Left lung (tissue), 10 donors: ENCODE results near the gene KLK1. TPM values are rescaled to one million over a fixed set of nuclear protein-coding genes. Genes with fewer than 3 reads are reported as not detected.

Experiments used
- ATAC-seq: fragments of 200-7000 bp; cut with Tn5 transposase; one replicate; pipeline ENCODE4 v1.9.1; 2020; ENCODE audit warnings: moderate library complexity
- DNase-seq, 4 donors: peaks; one replicate each; pipeline ENCODE4 v3.0.0-alpha.2; 2013 to 2020
- H3K27ac ChIP-seq, 2 donors: fragments of 200-600 bp; sonication (generic) in 1 of 2; one replicate each; pipeline versions ENCODE4 v1.5.0 to v1.8.0; 2020 to 2021
- H3K27me3 ChIP-seq, 2 donors: fragments of 200-600 bp; sonication (generic) in 1 of 2; one replicate each; pipeline versions ENCODE4 v1.5.0 to v1.8.0; 2020 to 2021
- H3K36me3 ChIP-seq, 2 donors: fragments of 200-600 bp; sonication (generic) in 1 of 2; one replicate each; pipeline versions ENCODE4 v1.5.0 to v1.8.0; 2020 to 2021
- H3K4me1 ChIP-seq, 2 donors: fragments of 200-600 bp; one replicate each; pipeline ENCODE4 v1.8.0; 2021
- H3K4me3 ChIP-seq, 2 donors: fragments of 200-600 bp; sonication (generic) in 1 of 2; one replicate each; pipeline versions ENCODE4 v1.5.0 to v1.8.0; 2020 to 2021; ENCODE audit warnings: mild to moderate bottlenecking in 1 of 2
- H3K9me3 ChIP-seq, 2 donors: fragments of 200-600 bp; sonication (generic) in 1 of 2; one replicate each; pipeline versions ENCODE4 v1.5.0 to v1.8.0; 2020 to 2021
- CTCF ChIP-seq, 2 donors: fragments of 200-600 bp; sonication (generic) in 1 of 2; IDR thresholded peaks; one replicate each; pipeline versions ENCODE4 v1.5.0 to v1.8.0; 2021; ENCODE audit warnings: antibody characterized with exemption in 2 of 2
- intact Hi-C, 2 donors: fragments of 100-400 bp; cut with DNase I; formaldehyde crosslinking; loops; one replicate each; pipeline versions ENCODE4 v1.11.2 to v1.14.2; 2022
- polyA plus RNA-seq, 6 donors: library from polyadenylated mRNA; unstranded; fragments of 120-200 nt; gene quantifications; one replicate each; pipeline ENCODE4 v1.2.1, GENCODE V29; 2013; ENCODE audit not compliant: insufficient read length in 6 of 6
- total RNA-seq, 2 donors: library from RNA; stranded (reverse); fragmentation: NEBNext Ultra II Directional; extraction: Animal tissue kit (Norgen Biotek cat#: 25700); gene quantifications; one replicate each; pipeline ENCODE4 v1.2.1, GENCODE V29; 2021
- donor health status: DM: no; HTN: yes; CAD: no.
- donor health status: DM: no; HTN: no; CAD: no.

The KLK1 gene
- total and polyA plus RNA-seq, 8 donors = 0.29 to 0.76 (median 0.60) TPM

- Histone ChIP-seq H3K9me3 (no peaks in the 10 kb centered on the region), H3K4me1 (no peaks in the 10 kb centered on the region), H3K4me3 (no peak within 1 kb of the TSS), H3K27me3 (peaks cover 0 to 88% of the 10 kb centered on the region in 2 donors), H3K27ac (no peak within 1 kb of the TSS), H3K36me3 (no peaks in the 10 kb centered on the region)
- intact Hi-C loops = no loop called here
- ATAC-seq (no peak), DNase-seq (peak in 1 of 4 donors; percentile 44)
- TF ChIP-seq CTCF (IDR thresholded peaks at IDR 0.05) = no peak
These were observed 31.2 kb upstream of the KLK1 start, which contains the start of gene KLK3 for GRCh38 chr19:50854636-50855410. Gene KLK3 (plus strand): TSS chr19:50854915. CDS start chr19:50854956, 41 bp downstream.

DNA sequence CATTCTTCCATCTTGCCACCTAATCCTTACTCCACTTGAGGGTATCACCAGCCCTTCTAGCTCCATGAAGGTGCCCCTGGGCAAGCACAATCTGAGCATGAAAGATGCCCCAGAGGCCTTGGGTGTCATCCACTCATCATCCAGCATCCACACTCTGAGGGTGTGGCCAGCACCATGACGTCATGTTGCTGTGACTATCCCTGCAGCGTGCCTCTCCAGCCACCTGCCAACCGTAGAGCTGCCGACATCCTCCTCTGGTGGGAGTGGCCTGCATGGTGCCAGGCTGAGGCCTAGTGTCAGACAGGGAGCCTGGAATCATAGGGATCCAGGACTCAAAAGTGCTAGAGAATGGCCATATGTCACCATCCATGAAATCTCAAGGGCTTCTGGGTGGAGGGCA is 28.0 kb upstream of the KLK1 start:
- peak in 1 of 4 donors; percentile 52 for DNase-seq
- Histone ChIP-seq H3K27ac (no peak overlapping the region), H3K4me1 (no peaks in the 10 kb centered on the region), H3K27me3 (peaks cover 0 to 70% of the 10 kb centered on the region in 2 donors), H3K4me3 (no peak overlapping the region), H3K36me3 (no peaks in the 10 kb centered on the region), H3K9me3 (no peaks in the 10 kb centered on the region)
- no peak for ATAC-seq
- no peak for TF ChIP-seq CTCF (IDR thresholded peaks at IDR 0.05)
- intact Hi-C loops = no loop called here

- DNase-seq (no peak), ATAC-seq (no peak)
- no peak overlapping the region for H3K27ac ChIP-seq
- intact Hi-C loops = no loop called here
- no peak overlapping the region for H3K4me3 ChIP-seq
- TF ChIP-seq CTCF (IDR thresholded peaks at IDR 0.05) = no peak
- H3K9me3 ChIP-seq = no peaks in the 10 kb centered on the region
- no peaks in the 10 kb centered on the region for H3K4me1 ChIP-seq
- H3K36me3 ChIP-seq = no peaks in the 10 kb centered on the region
- H3K27me3 ChIP-seq = peaks cover 0 to 64% of the 10 kb centered on the region in 2 donors
These were observed 27.2 kb upstream of the KLK1 start for GRCh38 chr19:50850738-50851137.

- Histone ChIP-seq H3K4me1 (no peaks in the 10 kb centered on the region), H3K27ac (no peak overlapping the region), H3K27me3 (peaks cover 0 to 38% of the 10 kb centered on the region in 2 donors), H3K36me3 (no peaks in the 10 kb centered on the region), H3K4me3 (no peak overlapping the region), H3K9me3 (peaks cover 0 to 3% of the 10 kb centered on the region in 2 donors)
- no peak for TF ChIP-seq CTCF (IDR thresholded peaks at IDR 0.05)
- intact Hi-C loops = no loop called here
- DNase-seq = no peak
- ATAC-seq = no peak
These were observed 20.8 kb upstream of the KLK1 start for GRCh38 chr19:50844296-50844935.

DNA sequence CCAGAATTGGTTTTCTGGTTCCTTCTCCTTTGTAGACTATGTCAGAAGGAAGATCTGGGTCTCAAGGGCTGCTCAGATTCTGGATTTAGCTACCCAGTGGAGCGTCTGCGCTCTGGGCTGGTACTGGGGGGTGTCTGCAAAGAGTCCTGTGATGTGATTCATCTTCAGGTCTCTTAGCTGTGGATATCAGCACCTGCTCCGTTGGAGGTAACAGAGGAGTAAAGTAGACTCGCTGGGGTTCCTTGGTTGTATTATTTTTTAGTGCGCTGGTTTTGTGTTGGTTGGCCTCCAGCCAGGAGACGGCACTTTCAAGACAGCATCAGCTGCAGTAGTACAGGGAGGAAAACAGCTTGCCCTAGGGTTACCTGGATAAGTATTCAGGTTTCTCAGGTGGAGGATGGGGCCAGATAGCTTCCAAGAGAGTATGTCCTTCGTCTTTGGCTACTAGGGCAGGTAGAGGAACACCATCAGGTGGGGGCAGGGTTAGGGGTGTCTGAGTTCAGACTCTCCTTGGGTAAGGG is 20.2 kb upstream of the KLK1 start:
- Histone ChIP-seq H3K4me1 (no peaks in the 10 kb centered on the region), H3K36me3 (no peaks in the 10 kb centered on the region), H3K27ac (no peak overlapping the region), H3K4me3 (no peak overlapping the region), H3K27me3 (peaks cover 0 to 41% of the 10 kb centered on the region in 2 donors), H3K9me3 (peaks cover 0 to 3% of the 10 kb centered on the region in 2 donors)
- ATAC-seq (no peak), DNase-seq (no peak)
- intact Hi-C loops = no loop called here
- TF ChIP-seq CTCF (IDR thresholded peaks at IDR 0.05) = no peak
